Liver (tissue), 9 donors: ENCODE measurements around the gene MICAL3. TPM values are rescaled to one million over a fixed set of nuclear protein-coding genes. Genes with fewer than 3 reads are reported as not detected.

Experiments used
- DNase-seq: peaks from one replicate; pipeline ENCODE4 v3.0.0-alpha.2; 2017; ENCODE audit warnings: low spot score
- H3K27ac ChIP-seq, 2 donors: one replicate each; pipeline ENCODE4 v1.7.0; 2013; ENCODE audit warnings: inconsistent platforms in 2 of 2, low read length in 2 of 2, control low read depth in 1 of 2, low read depth in 1 of 2, mild to moderate bottlenecking in 1 of 2
- H3K27me3 ChIP-seq, 4 donors: one replicate each; pipeline versions ENCODE4 v1.6.1 to v1.7.0; 2013; ENCODE audit warnings: low read length in 3 of 4, inconsistent platforms in 1 of 4, mild to moderate bottlenecking in 1 of 4, moderate library complexity in 1 of 4; ENCODE audit not compliant: control insufficient read depth in 4 of 4, insufficient read depth in 4 of 4
- H3K36me3 ChIP-seq, 4 donors: one replicate each; pipeline versions ENCODE4 v1.6.1 to v1.7.0; 2013; ENCODE audit warnings: low read length in 3 of 4, mild to moderate bottlenecking in 3 of 4, low read depth in 1 of 4, moderate library complexity in 1 of 4; ENCODE audit not compliant: control insufficient read depth in 4 of 4, insufficient read depth in 3 of 4
- H3K4me1 ChIP-seq, 4 donors: one replicate each; pipeline versions ENCODE4 v1.6.1 to v1.7.0; 2013; ENCODE audit warnings: low read length in 3 of 4, mild to moderate bottlenecking in 3 of 4, moderate library complexity in 1 of 4; ENCODE audit not compliant: control insufficient read depth in 4 of 4, insufficient read depth in 4 of 4
- H3K4me3 ChIP-seq, 3 donors: one replicate each; pipeline versions ENCODE4 v1.6.1 to v1.7.0; 2013; ENCODE audit warnings: low read length in 3 of 3, control low read depth in 1 of 3, low read depth in 1 of 3, mild to moderate bottlenecking in 1 of 3
- H3K9ac ChIP-seq, 2 donors: one replicate each; pipeline ENCODE4 v1.7.0; 2013; ENCODE audit warnings: low read length in 2 of 2, mild to moderate bottlenecking in 2 of 2, moderate library complexity in 2 of 2, control low read depth in 1 of 2, low read depth in 1 of 2
- H3K9me3 ChIP-seq, 4 donors: one replicate each; pipeline versions ENCODE4 v1.6.1 to v1.7.0; 2013; ENCODE audit warnings: low read length in 3 of 4; ENCODE audit not compliant: control insufficient read depth in 4 of 4
- CTCF ChIP-seq: fragments of 150-350 bp; IDR thresholded peaks from 2 replicates; pipeline ENCODE4 v1.5.1; 2017; ENCODE audit warnings: improper control_type of control experiment, low read depth, low read length; ENCODE audit not compliant: missing input control
- EGR1 ChIP-seq, 2 donors: IDR thresholded peaks; 2 replicates each; pipeline ENCODE4 v1.6.1; 2016 to 2018; ENCODE audit warnings: antibody characterized with exemption in 2 of 2, low read depth in 2 of 2
- FOXA1 ChIP-seq: IDR thresholded peaks from 2 replicates; pipeline ENCODE4 v1.6.1; 2016; ENCODE audit warnings: antibody characterized with exemption
- FOXA2 ChIP-seq: IDR thresholded peaks from 2 replicates; pipeline ENCODE4 v1.6.1; 2016; ENCODE audit warnings: antibody characterized with exemption
- GABPA ChIP-seq, 2 donors: IDR thresholded peaks in 1 of 2; conservative IDR thresholded peaks in 1 of 2; 2 replicates each; pipeline ENCODE4 v1.6.1; 2016; ENCODE audit warnings: antibody characterized with exemption in 2 of 2, mild to moderate bottlenecking in 1 of 2, moderate library complexity in 1 of 2
- HNF4A ChIP-seq, 2 donors: conservative IDR thresholded peaks; 2 replicates each; pipeline ENCODE4 v1.6.1; 2016; ENCODE audit warnings: antibody characterized with exemption in 2 of 2, mild to moderate bottlenecking in 2 of 2
- HNF4G ChIP-seq: IDR thresholded peaks from 2 replicates; pipeline ENCODE4 v1.6.1; 2016; ENCODE audit warnings: antibody characterized with exemption
- JUND ChIP-seq, 2 donors: IDR thresholded peaks; 2 replicates each; pipeline ENCODE4 v1.6.1; 2016; ENCODE audit warnings: antibody characterized with exemption in 2 of 2
- MAX ChIP-seq: IDR thresholded peaks from 2 replicates; pipeline ENCODE4 v1.6.1; 2016; ENCODE audit warnings: antibody characterized with exemption
- NR2F2 ChIP-seq: IDR thresholded peaks from 2 replicates; pipeline ENCODE4 v1.6.1; 2016; ENCODE audit warnings: antibody characterized with exemption
- RAD21 ChIP-seq, 2 donors: IDR thresholded peaks; 2 replicates each; pipeline ENCODE4 v1.6.1; 2016; ENCODE audit warnings: antibody characterized with exemption in 2 of 2, mild to moderate bottlenecking in 2 of 2
- RXRA ChIP-seq, 2 donors: IDR thresholded peaks; 2 replicates each; pipeline ENCODE4 v1.6.1; 2017 to 2018; ENCODE audit warnings: antibody characterized with exemption in 2 of 2, mild to moderate bottlenecking in 1 of 2
- SP1 ChIP-seq: IDR thresholded peaks from 2 replicates; pipeline ENCODE4 v1.6.1; 2018; ENCODE audit warnings: antibody characterized with exemption, mild to moderate bottlenecking
- TAF1 ChIP-seq: conservative IDR thresholded peaks from 2 replicates; pipeline ENCODE4 v1.6.1; 2016; ENCODE audit warnings: antibody characterized with exemption, mild to moderate bottlenecking
- YY1 ChIP-seq: IDR thresholded peaks from 2 replicates; pipeline ENCODE4 v1.6.1; 2016; ENCODE audit warnings: antibody characterized with exemption, mild to moderate bottlenecking
- WGBS: extraction: QIAGEN DNeasy Blood & Tissue Kit; methylation state at CpG from one replicate; pipeline ENCODE4 v1.1.7; 2013; 5-methylcytosine and 5-hydroxymethylcytosine counted together
- polyA plus RNA-seq, 2 donors: library from polyadenylated mRNA; stranded (reverse) in 1 of 2; unstranded in 1 of 2; fragments of 200-250 nt in 1 of 2; fragments of >200 nt in 1 of 2; fragmentation: Nextera tagmentation in 1 of 2; extraction: Ambion mirVana in 1 of 2; gene quantifications; one replicate each; pipeline versions ENCODE4 v1.2.1 to v1.2.3, GENCODE V29; 2013 to 2015
- total RNA-seq, 2 donors: library from RNA; depleted of rRNA; stranded (reverse); fragments of >200 nt; gene quantifications; one replicate each; pipeline ENCODE4 v1.2.3, GENCODE V29; 2014
- TF ChIP-seq, protein P1 (sequence below): IDR thresholded peaks from 2 replicates; pipeline ENCODE4 v1.6.1; 2016; ENCODE audit warnings: antibody characterized with exemption, mild to moderate bottlenecking
- TF ChIP-seq, protein P2 (sequence below): IDR thresholded peaks from 2 replicates; pipeline ENCODE4 v1.6.1; 2016; ENCODE audit warnings: antibody characterized with exemption
- TF ChIP-seq, protein P3 (sequence below): IDR thresholded peaks from 2 replicates; pipeline ENCODE4 v1.6.1; 2016; ENCODE audit warnings: antibody characterized with exemption
- donor health status: healthy.
- donor health status: healthy.
- donor health status: healthy.
- donor health status: healthy.
- donor health status: healthy.

The MICAL3 gene
- total and polyA plus RNA-seq, 4 donors: 6.4 to 38.4 (median 23.4) TPM

- no peaks in the 10 kb centered on the region for H3K9me3 ChIP-seq
- H3K9ac ChIP-seq: no peak overlapping the region
- H3K4me3 ChIP-seq: no peak overlapping the region
- WGBS: 95% methylated on average over 7 of the region's 7 CpGs
- no peak overlapping the region for H3K27ac ChIP-seq
- peaks cover 15 to 36% (median 21%) of the 10 kb centered on the region in 4 donors for H3K4me1 ChIP-seq
- TF ChIP-seq HNF4A (conservative IDR thresholded peaks at IDR 0.05) (no peak), JUND (IDR thresholded peaks at IDR 0.05) (no peak), EGR1 (IDR thresholded peaks at IDR 0.05; ENCODE audit: low read depth in 2 of 2) (no peak), YY1 (no peak), TAF1 (no peak), FOXA2 (no peak), HNF4G (no peak), MAX (no peak), RAD21 (IDR thresholded peaks at IDR 0.05) (no peak), CTCF (no peak), SP1 (no peak), GABPA (IDR thresholded peaks at IDR 0.05 in 1 of 2, conservative IDR thresholded peaks at IDR 0.05 in 1 of 2) (no peak), NR2F2 (no peak), RXRA (IDR thresholded peaks at IDR 0.05) (no peak), FOXA1 (no peak)
- TF ChIP-seq, protein P1, sequence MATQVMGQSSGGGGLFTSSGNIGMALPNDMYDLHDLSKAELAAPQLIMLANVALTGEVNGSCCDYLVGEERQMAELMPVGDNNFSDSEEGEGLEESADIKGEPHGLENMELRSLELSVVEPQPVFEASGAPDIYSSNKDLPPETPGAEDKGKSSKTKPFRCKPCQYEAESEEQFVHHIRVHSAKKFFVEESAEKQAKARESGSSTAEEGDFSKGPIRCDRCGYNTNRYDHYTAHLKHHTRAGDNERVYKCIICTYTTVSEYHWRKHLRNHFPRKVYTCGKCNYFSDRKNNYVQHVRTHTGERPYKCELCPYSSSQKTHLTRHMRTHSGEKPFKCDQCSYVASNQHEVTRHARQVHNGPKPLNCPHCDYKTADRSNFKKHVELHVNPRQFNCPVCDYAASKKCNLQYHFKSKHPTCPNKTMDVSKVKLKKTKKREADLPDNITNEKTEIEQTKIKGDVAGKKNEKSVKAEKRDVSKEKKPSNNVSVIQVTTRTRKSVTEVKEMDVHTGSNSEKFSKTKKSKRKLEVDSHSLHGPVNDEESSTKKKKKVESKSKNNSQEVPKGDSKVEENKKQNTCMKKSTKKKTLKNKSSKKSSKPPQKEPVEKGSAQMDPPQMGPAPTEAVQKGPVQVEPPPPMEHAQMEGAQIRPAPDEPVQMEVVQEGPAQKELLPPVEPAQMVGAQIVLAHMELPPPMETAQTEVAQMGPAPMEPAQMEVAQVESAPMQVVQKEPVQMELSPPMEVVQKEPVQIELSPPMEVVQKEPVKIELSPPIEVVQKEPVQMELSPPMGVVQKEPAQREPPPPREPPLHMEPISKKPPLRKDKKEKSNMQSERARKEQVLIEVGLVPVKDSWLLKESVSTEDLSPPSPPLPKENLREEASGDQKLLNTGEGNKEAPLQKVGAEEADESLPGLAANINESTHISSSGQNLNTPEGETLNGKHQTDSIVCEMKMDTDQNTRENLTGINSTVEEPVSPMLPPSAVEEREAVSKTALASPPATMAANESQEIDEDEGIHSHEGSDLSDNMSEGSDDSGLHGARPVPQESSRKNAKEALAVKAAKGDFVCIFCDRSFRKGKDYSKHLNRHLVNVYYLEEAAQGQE: no peak
- TF ChIP-seq, protein P2, sequence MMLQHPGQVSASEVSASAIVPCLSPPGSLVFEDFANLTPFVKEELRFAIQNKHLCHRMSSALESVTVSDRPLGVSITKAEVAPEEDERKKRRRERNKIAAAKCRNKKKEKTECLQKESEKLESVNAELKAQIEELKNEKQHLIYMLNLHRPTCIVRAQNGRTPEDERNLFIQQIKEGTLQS: no peak
- TF ChIP-seq, protein P3, sequence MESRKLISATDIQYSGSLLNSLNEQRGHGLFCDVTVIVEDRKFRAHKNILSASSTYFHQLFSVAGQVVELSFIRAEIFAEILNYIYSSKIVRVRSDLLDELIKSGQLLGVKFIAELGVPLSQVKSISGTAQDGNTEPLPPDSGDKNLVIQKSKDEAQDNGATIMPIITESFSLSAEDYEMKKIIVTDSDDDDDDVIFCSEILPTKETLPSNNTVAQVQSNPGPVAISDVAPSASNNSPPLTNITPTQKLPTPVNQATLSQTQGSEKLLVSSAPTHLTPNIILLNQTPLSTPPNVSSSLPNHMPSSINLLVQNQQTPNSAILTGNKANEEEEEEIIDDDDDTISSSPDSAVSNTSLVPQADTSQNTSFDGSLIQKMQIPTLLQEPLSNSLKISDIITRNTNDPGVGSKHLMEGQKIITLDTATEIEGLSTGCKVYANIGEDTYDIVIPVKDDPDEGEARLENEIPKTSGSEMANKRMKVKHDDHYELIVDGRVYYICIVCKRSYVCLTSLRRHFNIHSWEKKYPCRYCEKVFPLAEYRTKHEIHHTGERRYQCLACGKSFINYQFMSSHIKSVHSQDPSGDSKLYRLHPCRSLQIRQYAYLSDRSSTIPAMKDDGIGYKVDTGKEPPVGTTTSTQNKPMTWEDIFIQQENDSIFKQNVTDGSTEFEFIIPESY: no peak
- no peak for DNase-seq
- H3K36me3 ChIP-seq: no peaks in the 10 kb centered on the region
- H3K27me3 ChIP-seq: no peaks in the 10 kb centered on the region
Observed at GRCh38 chr22:17928391-17928790, 96.0 kb downstream of the MICAL3 start.
